IPS-NIHi7 (cell line): ENCODE measurements around the gene ORAI3.
A peak's percentile ranks its signal among the peaks of the same experiment; 100 is the strongest.

ENCODE experiments used
- DNase-seq: peaks from one replicate; pipeline ENCODE4 v3.0.0; 2012; ENCODE audit warnings: mixed read lengths; ENCODE audit errors: extremely low spot score

Gene ORAI3

DNA sequence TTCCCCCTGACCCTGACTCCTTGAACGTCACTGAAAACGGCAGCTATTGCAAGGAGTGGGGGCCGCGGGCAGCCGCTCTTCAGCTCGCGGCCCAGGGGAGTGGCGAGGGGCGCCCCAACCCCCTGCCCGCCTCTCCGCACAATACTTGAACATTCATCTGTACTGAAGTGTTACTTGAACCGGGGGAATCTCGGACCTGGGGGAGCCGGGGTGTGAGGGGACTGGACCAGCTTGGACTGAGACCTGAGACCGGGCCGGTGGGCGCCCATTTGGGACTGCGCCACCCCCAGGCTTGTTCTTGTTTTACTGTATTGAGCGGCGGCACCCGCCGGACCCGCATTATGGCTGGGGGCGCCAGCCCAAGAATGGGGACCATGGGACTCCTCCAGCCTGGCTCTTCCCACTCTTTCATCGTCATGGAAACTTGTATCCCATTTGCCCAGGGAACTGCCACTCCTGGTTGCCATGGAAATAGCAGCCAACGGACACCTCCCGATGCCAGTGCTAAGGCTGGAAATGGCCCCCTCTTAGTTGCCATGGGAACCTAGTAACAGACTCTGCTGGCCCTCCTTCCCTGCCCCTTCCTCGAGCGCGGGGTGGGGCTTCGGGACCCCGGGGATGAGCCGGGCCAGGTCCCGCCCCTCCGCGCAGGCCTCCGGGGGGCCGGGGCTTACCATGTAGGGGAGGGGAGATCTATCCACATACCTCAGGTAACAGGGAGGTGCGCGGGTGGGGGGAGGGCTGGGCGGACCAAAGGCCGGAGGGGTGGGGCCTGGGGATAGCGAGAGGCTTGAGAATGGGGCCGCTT, 805 bp upstream of the ORAI3 start:
- DNase-seq: peak; percentile 94

DNA sequence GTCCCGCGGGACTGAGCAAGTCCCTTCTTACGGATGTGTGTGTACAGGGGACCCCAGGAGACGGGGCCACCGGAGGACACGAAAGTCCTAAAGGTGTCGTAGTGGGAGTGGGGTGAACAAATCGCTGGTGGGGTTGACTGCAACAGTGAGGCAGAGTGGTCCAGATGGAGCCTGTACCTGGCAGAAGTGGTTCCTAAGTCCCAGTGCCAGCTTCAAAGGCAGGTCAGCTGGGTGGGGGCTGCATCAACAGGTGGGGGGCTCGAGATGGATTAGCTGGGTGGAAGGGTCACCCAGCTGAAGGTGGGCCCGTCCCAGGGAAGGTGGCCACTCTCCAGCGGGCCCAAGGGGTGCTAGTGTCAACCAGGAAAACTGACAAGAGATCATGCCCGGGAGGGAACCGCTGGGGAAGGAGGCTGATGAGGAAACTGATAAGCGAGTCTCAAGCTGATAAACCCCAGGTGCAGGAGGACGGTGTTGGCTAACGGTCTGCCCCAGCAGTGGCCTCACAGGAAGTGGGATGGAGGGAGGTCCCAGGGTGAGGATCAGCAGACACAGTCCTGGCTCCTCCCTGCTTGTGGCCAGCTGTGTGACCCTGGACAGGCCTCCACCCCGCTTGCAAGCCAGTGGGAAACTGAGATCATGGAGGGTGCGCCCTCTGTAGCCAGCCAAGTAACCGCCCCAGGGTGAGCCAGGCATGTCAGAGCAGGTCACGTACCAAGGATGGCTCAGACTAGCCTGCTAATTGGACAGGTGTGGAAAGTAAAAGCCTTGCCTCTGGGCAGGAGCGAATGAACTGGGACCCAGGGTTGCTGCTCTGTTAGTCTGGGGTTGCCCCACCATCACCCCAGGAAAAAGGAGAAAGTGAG, 1.0 kb downstream of the ORAI3 start:
- no peak for DNase-seq

DNA sequence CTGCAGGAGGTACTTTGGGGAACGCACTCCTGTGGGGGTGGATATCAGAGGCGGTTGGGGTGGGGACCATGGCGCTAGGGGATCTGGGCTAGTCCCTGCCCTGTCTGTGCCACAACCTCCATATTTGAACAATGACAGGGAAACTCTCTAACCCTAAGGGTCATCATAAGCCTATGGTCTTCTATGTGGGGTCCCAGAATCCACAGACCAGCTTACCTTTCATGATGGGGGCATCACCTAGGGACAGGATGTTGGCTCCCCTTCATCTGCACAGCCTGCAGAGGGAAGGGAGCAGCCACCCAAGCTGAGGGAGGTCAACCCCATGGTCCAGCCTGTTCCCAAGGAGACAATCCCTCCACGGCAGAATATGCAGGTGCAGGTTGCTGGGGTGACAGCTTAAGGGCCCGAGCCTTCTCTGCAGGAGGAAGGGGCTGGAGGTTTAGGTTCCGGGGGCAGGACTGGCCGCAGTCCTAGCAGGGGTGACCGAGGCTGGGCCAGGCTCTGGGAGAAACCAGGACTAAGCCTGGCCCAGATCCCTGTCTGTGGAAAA, 1.7 kb downstream of the ORAI3 start:
- no peak for DNase-seq

DNA sequence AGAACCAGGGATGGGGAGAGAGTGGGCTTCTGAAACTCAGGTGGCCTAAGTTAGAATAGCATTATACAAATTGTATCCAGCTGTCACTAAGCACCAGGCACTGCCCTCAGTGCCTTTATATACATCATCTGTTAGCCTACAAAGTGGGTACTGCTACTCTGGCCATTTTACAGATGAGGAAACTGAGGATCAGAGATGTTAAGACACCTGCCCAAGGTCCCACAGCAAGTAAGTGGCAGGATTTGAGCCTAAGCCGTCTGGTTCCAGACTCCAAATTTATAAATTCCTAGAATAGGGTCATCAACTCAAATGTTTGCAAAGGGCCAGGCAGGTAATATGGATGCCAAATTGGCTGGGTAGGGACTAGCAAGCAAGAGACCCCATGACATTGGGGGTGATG, 2.3 kb downstream of the ORAI3 start:
- no peak for DNase-seq

DNA sequence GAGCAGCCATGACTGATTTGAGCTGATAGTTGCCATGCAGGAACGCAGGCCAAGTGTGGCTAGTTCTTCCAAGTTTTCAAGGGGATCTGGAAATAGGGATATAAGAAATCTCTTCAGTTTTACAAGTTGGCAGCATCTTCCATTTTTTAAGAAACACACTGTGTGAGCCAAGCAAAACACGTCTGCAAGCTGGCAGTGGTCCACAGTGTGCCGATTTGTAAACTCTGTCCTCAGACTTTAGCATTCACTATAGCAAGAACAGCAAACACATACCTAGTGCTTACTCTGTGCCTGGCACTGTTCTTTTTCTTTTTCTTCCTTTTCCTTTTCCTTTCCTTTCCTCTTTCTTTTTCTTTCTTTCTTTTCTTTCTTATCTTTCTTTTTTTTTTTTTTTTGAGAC, 2.9 kb downstream of the ORAI3 start:
- no peak for DNase-seq

DNA sequence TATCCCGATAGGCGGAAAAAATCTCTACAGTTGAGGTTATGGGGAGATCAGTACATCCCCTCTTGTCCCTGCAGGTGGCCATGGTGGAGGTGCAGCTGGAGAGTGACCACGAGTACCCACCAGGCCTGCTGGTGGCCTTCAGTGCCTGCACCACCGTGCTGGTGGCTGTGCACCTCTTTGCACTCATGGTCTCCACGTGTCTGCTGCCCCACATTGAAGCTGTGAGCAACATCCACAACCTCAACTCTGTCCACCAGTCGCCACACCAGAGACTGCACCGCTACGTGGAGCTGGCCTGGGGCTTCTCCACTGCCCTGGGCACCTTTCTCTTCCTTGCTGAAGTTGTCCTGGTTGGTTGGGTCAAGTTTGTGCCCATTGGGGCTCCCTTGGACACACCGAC, 4.2 kb downstream of the ORAI3 start:
- DNase-seq: no peak

DNA sequence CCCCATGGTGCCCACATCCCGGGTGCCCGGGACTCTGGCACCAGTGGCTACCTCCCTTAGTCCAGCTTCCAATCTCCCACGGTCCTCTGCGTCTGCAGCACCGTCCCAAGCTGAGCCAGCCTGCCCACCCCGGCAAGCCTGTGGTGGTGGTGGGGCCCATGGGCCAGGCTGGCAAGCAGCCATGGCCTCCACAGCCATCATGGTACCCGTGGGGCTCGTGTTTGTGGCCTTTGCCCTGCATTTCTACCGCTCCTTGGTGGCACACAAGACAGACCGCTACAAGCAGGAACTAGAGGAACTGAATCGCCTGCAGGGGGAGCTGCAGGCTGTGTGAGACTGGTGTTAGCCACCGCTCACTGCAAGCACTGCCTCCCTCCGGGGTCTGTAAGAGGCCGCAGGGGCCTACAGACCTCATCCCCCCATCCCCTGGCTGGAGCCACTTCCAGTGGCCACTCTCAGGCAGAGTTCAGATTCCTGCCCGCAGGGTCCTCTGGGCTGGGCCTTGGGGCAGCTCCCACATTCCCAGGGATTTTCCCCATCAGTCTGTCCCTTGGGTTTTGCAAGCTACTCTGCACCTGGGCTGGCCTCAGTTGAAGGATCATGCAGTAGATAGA, 4.8 kb downstream of the ORAI3 start:
- DNase-seq: peak; percentile 60

DNA sequence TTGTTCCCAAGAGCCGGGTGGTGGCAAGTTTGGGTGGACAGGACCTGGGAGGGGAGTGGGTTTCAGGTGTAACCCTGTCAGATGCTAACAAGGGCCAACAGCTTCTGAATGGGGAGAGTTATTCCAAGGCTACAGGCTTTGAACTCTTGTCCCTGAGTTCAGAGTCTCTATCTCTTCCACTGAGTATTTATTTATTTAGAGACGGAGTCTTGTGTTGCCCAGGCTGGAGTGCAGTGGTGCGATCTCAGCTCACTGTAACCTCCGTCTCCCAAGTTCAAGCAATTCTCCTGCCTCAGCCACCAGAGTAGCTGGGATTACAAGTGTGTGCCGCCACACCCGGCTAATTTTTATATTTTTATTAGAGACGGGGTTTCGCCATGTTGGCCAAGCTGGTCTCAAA, 6.1 kb downstream of the ORAI3 start:
- no peak for DNase-seq

DNA sequence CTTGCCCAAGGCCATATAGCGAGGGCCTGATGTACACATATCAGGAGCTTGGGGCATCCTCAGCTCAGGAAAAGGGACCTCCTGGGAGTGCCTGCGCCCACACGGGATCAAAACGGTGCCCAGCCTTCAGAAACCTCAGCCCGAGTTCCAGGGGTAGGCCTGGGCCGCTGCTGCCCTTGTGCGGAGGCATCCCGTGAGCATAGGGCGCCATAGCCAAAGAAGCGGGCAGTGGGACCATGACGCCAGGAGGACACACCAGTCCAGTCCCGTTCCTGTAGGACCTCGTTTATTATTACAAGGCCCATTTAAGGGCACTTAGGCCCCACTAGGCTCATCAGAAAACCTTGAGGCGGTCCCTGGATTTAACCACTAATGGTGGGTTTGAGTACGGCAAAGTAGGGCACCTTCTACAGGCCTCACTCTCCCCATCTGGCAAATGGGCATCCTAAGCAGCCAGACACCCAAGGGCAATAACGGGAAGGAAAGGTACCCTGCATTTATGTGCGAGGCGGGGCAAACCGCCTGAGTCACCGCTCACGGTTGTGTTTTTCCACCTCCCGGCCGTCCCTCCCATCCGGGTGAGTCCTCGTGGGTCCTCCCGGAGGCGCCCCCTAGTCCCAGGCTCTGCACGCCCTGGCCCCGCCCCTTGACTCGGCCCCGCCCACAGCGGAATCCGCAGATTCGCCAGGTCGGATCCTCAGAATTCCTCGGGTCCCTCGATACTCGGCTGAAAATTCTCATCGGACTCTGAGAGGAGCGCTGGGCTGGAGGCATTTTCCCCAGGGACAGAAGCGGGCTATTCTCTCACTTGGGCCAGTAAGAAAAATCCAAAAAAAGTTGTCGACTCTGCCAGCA, 8.0 kb downstream of the ORAI3 start:
- DNase-seq: peak; percentile 84

DNA sequence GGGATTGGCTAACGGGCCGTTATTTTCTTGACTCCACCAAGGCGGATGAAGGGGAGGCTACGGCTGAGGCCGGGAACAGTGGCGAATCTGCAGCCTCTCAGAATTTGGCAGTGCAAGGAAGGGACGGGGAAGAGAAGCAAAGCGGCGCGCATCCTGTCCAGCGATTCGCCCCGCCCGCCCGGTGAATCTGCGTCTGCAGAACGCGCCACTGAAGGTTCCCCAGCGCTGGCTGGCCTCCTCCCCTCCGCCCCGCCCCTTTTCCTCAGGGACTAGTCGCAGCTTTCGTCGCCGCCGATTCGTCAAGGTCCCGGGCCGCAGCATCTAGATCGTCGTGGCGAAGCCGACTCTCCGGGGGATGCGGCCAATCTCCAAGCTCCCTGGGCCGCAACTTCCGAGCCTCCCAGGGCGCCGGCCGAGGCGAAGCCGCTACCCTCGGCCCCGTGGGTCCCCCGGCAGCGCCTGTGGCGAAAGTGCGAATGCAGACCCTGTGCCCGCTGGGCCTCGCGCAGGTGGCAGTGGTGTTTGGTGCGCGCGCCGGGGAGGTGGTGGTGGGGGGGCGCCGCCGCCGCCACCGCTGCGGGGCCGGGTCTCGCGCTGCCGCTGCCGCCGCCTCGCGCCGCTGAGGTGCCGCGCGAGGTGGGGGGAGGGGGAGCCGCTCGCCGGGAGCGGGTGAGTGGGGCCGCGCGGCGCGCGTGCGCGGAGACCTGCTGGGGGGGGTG, 8.7 kb downstream of the ORAI3 start, which contains the start of gene SETD1A:
SETD1A (plus strand) TSS at position 299 of the 719 bp plus-strand sequence. CDS start 978 bp downstream, outside the sequence.
- peak; percentile 94 for DNase-seq

DNA sequence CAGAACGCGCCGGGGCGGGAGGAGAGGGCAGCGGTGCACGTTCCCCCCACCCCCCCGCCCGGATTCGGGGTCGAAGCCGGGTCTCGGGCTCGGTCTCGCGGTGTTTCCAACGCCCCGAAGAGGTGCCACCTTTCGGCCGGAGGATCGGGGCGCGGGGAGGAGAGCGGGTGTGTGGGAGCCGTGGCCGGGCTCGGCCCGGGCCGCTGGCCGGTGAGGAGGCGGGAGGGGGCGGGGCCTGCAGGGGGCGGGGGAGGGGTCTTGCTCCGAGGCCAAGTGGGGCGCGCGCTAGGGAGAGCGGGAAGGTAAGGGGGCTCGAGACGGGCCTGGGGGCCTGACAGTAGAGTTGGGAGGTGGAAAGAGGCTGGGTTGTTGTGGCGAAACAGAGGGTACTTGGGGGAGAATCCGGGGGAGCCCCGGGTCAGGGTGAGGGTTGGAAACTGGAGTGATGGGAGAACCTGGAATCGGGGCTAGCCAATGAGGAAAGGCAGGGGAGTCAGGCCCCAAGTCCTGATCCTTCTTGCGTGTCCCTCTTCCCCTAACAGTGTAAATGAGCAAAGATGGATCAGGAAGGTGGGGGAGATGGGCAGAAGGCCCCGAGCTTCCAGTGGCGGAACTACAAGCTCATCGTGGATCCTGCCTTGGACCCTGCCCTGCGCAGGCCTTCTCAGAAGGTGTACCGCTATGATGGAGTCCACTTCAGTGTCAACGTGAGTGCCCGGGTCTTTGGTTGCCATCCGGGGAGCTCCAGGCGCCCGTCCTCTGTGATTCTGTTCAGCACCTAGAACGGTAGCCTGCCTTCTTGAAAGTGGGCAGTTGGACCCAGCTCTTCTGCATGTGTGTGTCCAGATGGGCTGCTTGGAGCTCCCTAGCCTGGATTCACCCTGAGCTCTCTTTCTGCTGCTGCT, 9.6 kb downstream of the ORAI3 start:
- DNase-seq: peak; percentile 89

DNA sequence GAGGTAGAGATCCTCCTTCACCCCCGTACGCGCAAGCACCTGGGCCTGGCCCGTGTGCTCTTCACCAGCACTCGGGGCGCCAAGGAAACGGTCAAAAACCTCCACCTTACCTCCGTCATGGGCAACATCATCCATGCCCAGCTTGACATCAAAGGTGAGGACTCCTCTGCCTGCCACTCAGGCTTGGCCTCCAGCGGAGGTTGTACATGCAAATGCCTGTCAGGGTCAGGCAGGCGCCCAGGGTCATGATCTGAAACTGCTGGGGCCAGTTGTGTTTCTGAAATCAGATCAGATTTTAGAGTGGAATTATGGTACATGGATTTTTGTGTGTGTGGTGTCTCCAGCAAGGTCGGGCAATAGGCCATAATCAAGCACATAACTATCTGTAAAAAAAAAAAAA, 12.5 kb downstream of the ORAI3 start:
- DNase-seq: no peak

DNA sequence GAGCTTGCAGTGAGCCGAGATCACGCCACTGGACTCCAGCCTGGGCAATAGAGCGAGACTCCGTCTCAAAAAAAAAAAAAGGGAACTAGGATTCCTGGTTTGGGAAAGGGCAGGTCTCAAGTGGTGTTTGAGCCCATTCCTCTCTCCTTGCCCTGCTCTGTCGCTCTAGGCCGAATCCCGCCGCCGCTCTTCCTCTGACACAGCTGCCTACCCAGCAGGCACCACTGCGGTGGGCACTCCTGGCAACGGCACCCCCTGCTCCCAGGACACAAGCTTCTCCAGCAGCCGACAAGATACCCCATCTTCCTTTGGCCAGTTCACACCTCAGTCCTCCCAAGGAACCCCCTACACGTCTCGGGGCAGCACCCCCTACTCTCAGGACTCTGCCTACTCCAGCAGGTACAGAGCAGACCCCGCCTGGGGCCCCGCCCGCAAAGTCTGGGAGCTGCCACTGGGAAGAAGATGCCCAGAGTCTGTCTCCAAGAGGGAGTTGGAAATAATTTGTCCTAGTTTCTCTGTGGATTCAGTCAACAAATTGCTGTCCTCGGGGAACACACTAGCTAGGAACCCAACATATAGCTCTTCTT, 15.2 kb downstream of the ORAI3 start:
- no peak for DNase-seq

DNA sequence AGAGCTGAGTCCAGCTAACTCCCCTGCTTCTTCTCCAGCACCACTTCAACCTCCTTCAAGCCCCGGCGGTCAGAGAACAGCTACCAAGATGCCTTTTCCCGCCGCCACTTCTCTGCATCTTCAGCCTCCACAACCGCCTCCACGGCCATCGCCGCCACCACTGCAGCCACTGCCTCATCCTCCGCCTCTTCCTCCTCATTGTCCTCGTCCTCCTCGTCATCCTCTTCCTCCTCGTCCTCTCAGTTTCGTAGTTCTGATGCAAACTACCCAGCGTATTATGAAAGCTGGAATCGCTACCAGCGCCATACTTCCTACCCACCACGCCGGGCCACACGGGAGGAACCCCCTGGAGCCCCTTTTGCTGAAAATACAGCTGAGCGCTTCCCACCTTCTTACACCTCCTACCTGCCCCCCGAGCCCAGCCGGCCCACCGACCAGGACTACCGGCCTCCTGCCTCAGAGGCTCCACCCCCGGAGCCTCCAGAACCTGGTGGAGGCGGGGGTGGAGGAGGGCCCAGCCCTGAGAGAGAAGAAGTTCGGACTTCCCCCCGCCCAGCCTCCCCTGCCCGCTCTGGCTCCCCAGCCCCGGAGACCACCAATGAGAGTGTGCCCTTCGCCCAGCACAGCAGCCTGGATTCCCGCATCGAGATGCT, 15.8 kb downstream of the ORAI3 start:
- DNase-seq: no peak

DNA sequence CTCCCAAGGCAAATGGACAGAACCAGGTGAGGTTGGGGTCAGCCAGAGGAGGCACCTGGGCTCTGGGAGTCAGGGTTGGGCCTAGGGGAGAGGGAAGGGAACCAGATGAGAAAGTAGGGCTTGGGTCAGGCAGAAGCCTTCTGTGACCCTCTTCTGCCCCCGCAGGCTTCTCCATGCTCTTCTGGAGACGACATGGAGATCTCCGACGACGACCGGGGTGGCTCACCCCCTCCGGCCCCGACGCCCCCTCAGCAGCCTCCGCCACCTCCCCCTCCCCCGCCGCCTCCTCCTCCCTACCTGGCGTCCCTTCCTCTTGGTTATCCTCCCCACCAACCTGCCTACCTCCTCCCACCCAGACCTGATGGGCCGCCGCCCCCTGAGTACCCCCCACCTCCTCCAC, 16.6 kb downstream of the ORAI3 start:
- no peak for DNase-seq

DNA sequence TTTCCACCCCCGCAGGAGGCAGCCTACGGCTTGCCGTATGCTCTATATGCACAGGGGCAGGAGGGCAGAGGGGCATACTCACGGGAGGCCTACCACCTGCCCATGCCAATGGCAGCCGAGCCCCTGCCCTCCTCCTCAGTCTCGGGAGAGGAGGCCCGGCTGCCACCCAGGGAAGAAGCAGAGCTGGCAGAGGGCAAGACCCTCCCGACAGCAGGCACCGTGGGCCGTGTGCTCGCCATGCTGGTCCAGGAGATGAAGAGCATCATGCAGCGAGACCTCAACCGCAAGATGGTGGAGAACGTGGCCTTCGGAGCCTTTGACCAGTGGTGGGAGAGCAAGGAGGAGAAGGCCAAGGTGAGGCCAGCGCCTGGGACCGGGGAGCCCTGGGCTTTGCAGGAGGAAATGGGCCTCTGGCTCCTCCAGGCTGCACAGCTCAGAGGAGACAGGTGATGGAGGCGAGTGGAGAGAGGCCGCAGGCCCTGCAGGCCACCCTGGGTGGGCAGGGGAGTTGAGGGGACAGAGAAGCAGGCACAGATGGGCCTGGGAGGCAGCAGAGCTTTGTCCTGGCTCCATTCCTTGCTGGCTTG, 17.3 kb downstream of the ORAI3 start:
- no peak for DNase-seq

DNA sequence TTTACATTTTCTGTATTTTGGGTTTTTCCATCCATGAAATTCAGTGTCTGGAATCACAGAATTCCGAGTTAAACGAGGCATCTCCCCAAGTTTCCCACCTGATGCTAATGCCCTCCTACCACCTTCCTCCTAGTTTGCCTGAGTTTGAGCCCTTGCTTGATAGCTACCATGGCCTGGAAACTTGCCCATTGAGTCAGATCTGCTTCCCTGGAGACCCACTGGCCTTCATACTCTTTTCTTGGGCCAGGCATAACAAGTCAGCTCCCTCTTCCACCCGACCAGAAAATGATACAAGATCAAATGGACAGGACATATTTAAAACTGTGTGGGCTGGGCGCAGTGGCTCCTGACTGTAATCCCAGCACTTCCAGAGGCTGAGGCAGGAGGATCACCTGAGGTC, 18.9 kb downstream of the ORAI3 start:
- DNase-seq: no peak

DNA sequence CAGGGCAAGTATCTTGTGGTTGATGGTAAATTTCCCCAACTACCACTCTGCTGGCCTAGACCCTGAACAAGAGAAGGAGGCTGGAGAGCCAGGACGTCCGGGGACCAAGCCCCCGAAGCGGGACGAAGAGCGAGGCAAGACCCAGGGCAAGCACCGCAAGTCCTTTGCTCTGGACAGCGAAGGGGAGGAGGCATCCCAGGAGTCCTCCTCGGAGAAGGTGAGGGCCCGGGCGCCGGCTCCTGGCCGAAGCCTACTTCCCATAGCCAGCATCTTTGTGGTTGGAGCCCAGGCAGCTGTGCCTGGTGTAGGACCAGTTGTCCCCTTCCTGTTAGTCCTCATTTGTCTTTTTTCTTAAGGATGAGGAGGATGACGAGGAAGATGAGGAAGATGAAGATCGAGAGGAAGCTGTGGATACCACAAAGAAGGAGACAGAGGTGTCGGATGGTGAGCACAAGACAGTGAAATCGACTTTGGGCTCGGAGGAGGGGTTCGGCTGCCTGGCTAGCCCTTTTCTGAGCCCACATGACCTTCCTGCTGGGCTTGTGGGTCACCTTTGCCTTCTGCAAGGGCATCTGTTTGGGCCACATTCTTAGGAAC, 20.5 kb downstream of the ORAI3 start:
- no peak for DNase-seq
